Fibroblast of villous mesenchyme (primary cell): ENCODE data around the gene ZNF860. TPM values are rescaled to one million over a fixed set of nuclear protein-coding genes. Genes with fewer than 3 reads are reported as not detected.
"Not testable (repeated sequence)": the region's sequence is repeated elsewhere in the genome, so short reads cannot be mapped to it uniquely, and the experiment has no call there.

ENCODE experiments used
- DNase-seq: peaks from one replicate; pipeline ENCODE4 v3.0.0-alpha.2; 2010; ENCODE audit warnings: low read depth
- H3K4me3 ChIP-seq: 2 replicates; pipeline ENCODE4 v1.5.1; 2011; ENCODE audit warnings: low read depth, mild to moderate bottlenecking, low read length
- total RNA-seq: library from RNA; depleted of rRNA; stranded (reverse); fragments of >200 nt; gene quantifications from 2 replicates; pipeline ENCODE4 v1.2.3, GENCODE V29; 2012
- TF ChIP-seq, protein P1 (sequence below): IDR thresholded peaks from 2 replicates; pipeline ENCODE4 v1.5.1; 2012; ENCODE audit warnings: low read depth, mild to moderate bottlenecking, low read length; ENCODE audit not compliant: insufficient read depth

The ZNF860 gene
- total RNA-seq, 1 donor, result 0.86 TPM

DNA sequence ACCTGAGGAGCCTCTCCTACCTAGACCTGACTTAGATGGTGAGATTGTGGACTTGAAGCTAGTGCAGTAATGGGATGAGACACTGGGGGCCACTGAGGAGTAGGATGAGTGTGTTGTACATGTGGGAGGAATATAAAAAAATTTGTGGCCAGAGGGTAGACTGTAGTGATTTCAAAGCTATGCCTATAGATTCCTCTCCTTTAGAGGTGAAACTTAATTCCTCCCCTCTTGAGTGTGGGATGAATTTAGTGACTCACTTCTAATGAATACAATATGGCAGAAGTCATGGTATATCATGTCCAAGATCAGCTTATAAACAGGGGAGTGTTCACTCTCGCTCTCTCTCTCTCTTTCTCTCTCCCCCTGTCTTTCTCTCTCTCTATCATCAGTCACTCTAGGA is 6.7 kb downstream of the ZNF860 start:
- TF ChIP-seq, protein P1, sequence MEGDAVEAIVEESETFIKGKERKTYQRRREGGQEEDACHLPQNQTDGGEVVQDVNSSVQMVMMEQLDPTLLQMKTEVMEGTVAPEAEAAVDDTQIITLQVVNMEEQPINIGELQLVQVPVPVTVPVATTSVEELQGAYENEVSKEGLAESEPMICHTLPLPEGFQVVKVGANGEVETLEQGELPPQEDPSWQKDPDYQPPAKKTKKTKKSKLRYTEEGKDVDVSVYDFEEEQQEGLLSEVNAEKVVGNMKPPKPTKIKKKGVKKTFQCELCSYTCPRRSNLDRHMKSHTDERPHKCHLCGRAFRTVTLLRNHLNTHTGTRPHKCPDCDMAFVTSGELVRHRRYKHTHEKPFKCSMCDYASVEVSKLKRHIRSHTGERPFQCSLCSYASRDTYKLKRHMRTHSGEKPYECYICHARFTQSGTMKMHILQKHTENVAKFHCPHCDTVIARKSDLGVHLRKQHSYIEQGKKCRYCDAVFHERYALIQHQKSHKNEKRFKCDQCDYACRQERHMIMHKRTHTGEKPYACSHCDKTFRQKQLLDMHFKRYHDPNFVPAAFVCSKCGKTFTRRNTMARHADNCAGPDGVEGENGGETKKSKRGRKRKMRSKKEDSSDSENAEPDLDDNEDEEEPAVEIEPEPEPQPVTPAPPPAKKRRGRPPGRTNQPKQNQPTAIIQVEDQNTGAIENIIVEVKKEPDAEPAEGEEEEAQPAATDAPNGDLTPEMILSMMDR, result no peak
- no peak for DNase-seq
- H3K4me3 ChIP-seq, result no peak overlapping the region

DNA sequence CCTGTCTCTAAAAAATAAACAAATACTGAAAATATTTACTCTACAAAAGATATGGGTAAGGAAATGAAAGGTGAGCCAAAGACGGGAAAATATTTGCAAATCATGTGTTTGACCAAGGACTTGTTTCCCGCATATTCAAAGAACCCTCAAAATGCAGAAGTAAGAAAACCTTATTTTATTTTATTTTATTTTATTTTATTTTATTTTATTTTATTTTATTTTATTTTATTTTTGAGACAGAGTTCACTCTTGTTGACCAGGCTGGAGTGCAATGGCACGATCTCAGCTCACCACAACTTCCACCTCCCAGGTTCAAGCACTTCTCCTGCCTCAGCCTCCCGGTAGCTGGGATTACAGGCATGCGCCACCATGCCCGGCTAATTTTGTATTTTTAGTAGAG is 11.4 kb downstream of the ZNF860 start:
- H3K4me3 ChIP-seq, DNase-seq: not testable (repeated sequence)

DNA sequence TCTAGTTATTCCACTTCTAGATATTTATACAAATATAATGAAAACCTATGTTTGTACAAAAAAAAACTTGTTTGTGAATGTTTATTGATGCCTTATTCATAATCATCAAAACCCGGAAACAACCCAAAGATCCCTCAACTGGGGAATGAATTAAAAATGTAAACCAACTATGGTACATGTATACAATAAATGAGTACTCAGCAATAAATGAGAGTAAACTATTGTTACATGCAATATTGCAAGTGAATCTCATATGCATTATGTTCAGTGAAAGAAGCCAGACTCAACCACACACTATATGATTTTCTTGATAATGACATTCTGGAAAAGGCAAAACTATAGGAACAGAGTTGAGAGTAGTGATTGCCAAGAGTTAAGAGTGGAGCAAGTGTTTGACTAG is 12.3 kb downstream of the ZNF860 start:
- no peak for DNase-seq
- no peak overlapping the region for H3K4me3 ChIP-seq
- TF ChIP-seq, protein P1, result no peak

DNA sequence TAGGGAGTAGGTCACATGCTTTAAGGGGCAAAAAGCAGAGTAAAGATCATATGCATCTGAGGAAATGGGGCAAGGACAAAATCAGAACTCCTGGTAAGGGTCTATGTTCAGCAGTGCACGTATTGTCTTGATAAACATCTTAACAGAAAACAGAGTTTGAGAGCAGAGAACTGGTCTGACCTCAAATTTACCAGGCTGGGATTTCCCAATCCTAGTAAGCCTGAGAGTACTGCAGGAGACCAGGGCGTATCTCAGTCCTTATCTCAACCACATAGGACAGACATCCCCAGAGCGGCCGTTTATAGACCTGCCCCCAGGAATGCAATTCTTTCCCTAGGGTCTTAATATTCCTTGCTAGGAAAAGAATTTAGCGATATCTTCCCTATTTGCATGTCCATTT is 13.5 kb downstream of the ZNF860 start:
- not testable (repeated sequence) for DNase-seq, H3K4me3 ChIP-seq

DNA sequence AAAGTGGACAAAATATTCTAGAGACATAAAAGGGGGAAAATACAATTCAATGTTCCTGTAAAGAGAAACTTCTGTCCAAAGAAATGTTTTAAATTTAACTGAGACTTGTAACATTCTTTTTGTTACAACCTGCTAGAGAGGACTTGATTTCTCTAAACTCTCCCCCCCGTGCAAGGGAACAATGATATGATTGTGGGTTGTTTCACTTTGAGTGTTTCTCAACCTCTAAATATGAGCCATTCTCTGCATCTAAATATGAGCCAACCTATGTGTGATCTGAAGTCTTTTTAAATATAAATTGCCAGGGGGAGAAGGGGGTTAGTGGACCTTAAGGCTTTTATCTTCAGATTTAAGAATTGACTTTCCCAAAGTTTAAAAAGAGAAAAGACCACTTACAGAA is 14.6 kb downstream of the ZNF860 start:
- TF ChIP-seq, protein P1, result no peak
- no peak overlapping the region for H3K4me3 ChIP-seq
- DNase-seq, result no peak

DNA sequence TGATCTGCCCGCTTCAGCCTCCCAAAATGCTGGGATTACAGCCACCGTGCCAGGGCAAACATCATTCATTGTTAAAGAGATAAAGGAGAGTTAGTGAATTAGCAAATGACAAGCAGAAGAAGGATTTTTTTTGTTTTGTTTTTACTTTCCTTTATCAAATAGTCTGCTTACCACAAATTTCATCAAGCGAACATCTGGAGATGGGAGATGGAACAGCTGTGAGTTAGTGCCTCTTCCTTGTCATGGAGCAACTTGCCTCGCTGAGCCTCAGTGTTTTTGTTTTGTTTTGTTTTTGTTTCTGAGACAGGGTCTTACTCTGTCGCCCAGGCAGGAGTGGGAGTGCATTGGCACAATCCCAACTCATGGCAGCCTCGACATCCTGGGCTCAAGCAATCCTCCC is 15.9 kb downstream of the ZNF860 start:
- peak; percentile 82 for DNase-seq
- TF ChIP-seq, protein P1, result no peak
- H3K4me3 ChIP-seq, result no peak overlapping the region

DNA sequence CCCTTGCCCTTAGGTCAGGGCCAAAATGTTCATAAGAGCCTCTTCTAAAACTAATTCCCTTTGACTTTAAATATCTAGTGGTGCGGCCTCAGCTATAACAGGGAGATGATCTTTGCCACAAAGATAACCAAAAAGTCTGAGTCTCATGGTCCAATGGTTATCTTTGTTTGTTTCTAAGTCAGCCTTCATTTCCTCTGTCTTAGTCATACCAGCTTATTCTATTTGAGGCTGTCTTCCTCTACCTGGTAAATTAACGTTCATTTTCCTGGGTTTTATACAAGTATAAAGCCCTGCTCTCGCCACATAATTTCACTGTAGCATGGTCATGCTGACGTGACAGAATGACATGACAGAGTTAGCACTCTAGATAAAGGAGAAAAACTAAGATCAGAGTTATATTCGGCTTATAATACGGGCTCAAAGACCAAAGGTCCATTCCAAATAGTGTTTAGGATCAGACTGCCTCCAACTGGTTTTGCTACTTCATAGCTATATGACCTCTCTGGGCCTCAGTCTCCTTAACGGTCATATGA is 18.4 kb downstream of the ZNF860 start:
- no peak for DNase-seq
- H3K4me3 ChIP-seq, result no peak overlapping the region
- TF ChIP-seq, protein P1, result no peak

DNA sequence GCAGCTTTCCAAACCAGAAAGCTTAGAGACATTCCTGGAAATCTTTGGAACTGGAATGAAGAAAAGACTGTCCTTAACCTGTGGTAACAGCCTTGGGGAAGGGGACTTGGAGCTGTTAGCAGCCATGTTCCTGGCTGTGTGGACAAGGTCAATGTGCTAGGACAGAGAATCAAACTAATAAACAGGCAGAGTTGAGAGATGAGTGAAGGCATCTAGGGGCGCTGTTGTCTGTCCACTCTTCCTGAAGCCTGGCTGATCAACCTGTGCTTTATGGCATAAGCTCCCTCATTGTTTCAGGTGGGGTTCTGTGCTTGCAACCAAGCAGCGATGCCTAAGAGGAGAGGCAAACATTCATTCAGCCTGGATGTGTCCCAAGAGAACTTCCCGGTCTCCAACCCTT is 19.3 kb downstream of the ZNF860 start:
- no peak for DNase-seq
- H3K4me3 ChIP-seq, result no peak overlapping the region
- TF ChIP-seq, protein P1, result no peak
